ENCODE results near the gene P2RX2.

The P2RX2 gene

DNA sequence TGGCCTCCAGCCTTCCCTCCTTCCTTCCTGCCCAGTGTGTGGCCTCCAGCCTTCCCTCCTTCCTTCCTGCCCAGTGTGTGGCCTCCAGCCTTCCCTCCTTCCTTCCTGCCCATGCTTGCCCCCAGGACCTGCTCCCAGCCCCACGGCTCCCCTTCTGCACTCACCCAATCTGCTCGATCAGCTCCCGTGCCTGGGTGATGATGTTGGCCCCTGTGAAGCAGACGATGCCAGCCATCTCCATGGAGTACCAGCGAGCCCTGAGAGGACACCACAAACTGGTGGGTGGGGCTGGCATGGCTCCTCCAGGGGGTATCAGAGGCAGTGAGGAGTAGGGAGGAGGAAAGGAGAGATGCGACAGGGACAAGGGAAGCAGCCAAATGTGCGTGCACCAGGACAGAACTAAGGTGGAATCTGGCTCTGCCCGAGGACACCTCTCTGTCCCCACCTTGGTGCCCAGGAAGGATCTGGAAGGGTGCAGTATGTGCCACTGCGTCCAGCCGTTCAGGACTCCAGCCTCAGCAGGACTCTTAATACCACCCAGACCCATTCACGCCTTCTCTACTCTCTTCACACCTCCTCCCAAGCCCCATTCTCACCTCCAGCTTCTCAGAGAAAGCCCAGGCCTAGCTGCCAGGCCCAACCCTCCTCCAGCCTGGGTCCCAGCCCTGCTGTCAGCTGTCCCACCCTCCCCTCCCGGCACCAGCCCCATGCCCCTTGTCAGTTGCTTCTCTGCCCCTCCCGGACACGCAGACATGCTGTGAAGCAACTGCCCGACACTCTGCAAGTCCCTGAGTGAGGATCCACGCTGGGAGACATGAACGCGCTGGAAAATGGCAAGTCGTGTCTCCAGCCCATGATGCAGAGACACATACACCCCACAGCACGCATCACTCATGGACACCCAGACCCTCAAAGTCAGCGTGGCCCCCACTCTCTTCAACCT lies 45.9 kb downstream of the P2RX2 start:
- H3K4me3 Mint-ChIP-seq = no peak overlapping the region
- no peaks in the 10 kb centered on the region for H3K27me3 Mint-ChIP-seq
- peaks cover 11% of the 10 kb centered on the region for H3K4me1 Mint-ChIP-seq (ENCODE audit: low read depth)
- H3K36me3 Mint-ChIP-seq = peaks cover 16% of the 10 kb centered on the region
- no peak overlapping the region for H3K27ac Mint-ChIP-seq
- no peaks in the 10 kb centered on the region for H3K9me3 Mint-ChIP-seq (ENCODE audit: low read depth)

DNA sequence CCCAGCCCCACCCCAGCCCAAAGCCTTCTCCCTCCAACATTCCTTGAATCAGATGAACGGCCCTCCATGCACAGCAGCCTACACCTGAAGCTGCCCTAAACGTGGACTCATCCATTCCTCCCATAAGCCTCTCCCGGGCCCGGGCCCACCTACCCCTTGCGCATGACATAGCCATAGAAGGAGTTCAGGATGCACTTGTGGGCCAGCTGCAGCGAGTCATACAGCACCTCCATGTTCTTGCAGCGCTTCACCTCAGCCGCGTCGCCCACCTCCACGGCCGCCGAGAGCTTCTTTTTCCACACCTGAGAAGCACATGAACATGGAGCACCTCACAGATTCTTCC lies 46.5 kb downstream of the P2RX2 start:
- peaks cover 16% of the 10 kb centered on the region for H3K36me3 Mint-ChIP-seq
- H3K27ac Mint-ChIP-seq = no peak overlapping the region
- peaks cover 8% of the 10 kb centered on the region for H3K4me1 Mint-ChIP-seq (ENCODE audit: low read depth)
- no peak overlapping the region for H3K4me3 Mint-ChIP-seq
- H3K27me3 Mint-ChIP-seq = no peaks in the 10 kb centered on the region
- no peaks in the 10 kb centered on the region for H3K9me3 Mint-ChIP-seq (ENCODE audit: low read depth)

DNA sequence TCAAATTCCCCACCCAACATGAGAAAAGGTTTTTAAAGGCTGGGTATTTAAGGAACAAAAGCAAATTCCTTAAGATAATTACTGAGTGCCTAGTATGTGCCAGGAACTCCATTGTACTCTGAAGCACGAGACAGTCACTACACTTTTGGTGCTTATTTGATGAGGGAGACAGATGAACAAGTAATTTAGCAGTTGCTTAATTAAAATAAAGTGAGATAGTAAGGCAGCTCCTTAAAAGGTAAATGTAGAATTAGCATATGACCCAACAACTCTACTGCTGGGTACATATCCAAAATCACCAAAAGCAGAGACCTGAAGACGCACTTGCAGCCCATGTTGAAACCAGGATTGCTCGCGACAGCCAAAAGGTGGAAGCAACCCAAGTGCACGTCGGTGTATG lies 47.2 kb downstream of the P2RX2 start:
- Mint-ChIP-seq H3K4me3 (no peak overlapping the region), H3K4me1 (ENCODE audit: low read depth) (peaks cover 5% of the 10 kb centered on the region), H3K9me3 (ENCODE audit: low read depth) (no peaks in the 10 kb centered on the region), H3K36me3 (peaks cover 16% of the 10 kb centered on the region), H3K27me3 (no peaks in the 10 kb centered on the region), H3K27ac (no peak overlapping the region)

DNA sequence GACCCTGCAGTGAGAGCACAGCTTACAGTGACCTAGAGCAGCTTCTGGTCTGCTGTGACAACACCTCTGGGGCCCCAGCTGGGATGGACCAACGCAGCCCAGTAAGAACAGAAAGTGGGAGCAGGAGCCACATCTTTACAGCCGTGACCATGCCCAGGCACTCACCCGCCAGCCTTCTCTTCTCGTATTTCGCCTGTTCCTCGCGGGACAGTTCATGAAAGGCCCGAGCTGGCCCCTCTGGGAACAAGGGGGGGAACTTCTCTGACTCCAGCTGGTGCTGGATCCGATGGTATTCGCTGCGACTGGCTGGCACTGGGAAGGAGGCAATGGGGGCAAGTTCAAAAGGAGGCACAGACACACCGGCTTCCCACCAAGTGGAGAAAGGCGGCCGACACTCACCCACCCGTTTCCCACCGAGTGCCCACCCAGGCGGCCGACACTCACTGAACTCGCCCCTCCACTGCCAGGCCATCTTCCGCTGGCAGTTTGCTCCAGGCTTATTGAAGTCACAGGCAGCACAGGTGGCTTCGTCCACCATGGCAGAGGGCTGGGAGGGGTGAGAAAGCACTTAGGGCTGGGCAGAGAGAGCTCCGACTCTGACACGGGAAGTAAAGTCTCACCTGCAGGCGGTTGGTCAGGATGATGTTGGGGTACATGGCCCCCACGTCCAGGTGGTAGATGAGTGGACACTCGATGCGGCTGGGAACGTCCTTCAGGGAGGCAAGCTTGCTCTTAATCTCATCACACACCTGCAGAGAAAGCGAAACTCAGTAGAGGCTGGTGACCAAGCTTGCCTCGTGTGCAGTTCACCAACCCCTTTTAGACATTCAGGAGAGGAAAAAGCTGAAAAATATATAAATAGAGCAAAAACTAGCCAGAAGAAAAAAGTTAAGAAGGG lies 49.9 kb downstream of the P2RX2 start:
- Mint-ChIP-seq H3K27me3 (no peaks in the 10 kb centered on the region), H3K27ac (no peak overlapping the region), H3K9me3 (ENCODE audit: low read depth) (no peaks in the 10 kb centered on the region), H3K4me3 (no peak overlapping the region), H3K4me1 (ENCODE audit: low read depth) (no peaks in the 10 kb centered on the region), H3K36me3 (peaks cover 17% of the 10 kb centered on the region)

DNA sequence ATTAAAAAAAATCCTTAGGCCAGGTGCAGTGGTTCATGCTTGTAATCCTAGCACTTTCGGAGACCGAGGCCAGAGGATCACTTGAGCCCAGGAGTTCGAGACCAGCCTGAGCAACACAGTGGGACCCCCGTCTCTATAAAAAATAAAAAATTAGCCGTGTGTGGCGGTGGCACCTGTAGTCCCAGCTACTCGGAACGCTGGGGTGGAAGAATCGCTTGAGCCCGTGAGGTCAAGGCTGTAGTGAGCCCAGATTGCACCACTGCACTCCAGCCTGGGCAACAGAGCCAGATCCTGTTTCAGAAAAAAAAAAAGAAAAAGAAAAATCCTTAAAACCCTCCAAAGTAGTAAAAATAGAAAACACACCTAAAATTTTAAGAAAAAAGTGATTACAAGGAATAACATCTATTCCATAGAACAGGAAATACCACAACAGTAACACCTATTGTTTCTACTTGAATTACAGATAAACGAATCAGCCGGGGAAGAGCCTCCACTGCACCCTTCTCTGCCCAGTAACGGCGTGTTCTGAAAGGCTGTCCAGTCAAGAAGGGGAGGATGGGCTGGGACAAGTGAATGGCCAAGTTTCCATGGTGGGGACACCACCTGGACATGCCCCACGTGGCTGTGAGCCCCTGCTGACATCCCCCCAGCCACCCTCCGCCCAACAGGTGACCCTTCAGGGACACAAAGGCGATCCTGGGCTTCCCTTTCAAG lies 50.7 kb downstream of the P2RX2 start:
- H3K27me3 Mint-ChIP-seq = no peaks in the 10 kb centered on the region
- no peaks in the 10 kb centered on the region for H3K9me3 Mint-ChIP-seq (ENCODE audit: low read depth)
- H3K4me3 Mint-ChIP-seq = no peak overlapping the region
- no peaks in the 10 kb centered on the region for H3K4me1 Mint-ChIP-seq (ENCODE audit: low read depth)
- H3K36me3 Mint-ChIP-seq = peaks cover 17% of the 10 kb centered on the region
- no peak overlapping the region for H3K27ac Mint-ChIP-seq

Measured in activated naive CD8-positive, alpha-beta T cell (primary cell).